ENCODE measurements around the gene PSAP. TPM values are rescaled to one million over a fixed set of nuclear protein-coding genes. Genes with fewer than 3 reads are reported as not detected.

PSAP gene
- polyA plus RNA-seq, 3 donors = 3,391 to 8,673 (median 7,346) TPM

DNA sequence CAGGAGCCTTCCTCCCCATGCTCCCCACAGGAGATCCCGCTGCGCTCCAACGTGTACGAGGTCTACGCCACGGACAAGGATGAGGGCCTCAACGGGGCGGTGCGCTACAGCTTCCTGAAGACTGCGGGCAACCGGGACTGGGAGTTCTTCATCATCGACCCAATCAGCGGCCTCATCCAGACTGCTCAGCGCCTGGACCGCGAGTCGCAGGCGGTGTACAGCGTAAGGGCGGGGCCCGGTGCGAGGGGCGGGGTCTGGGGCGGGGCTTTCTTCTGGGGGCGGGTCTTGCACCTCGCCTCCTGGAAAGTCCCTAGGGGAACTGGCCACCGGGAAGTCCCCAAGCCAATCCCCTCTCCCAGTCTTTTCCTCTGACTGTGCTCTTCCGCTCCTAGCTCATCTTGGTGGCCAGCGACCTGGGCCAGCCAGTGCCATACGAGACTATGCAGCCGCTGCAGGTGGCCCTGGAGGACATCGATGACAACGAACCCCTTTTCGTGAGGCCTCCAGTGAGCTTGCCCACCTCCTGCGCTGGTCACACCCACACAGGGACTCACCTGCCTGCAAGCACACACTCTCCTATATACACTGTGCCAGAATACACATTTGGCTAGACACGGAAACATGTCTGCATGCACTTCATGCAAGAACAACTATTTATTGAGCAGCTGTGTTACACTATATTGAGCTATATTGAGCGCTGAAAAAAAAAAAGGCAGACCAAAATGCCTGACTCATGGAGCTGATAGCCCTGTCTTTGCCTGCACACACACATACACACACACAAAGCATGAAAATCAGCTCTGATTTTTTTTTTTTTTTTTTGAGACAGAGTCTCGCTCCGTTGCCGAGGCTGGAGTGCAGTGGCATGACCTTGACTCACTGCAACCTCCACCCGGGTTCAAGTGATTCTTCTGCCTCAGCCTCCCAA, 45.0 kb downstream of the PSAP start:
- Mint-ChIP-seq H3K27me3 (ENCODE audit: low read depth in 3 of 3) (peaks cover 0 to 8% (median 0%) of the 10 kb centered on the region in 3 donors), H3K27ac (peak overlapping the region; percentile 70 to 92 (median 83)), H3K4me3 (peak overlapping the region; percentile 27 to 60), H3K36me3 (peaks cover 29 to 30% of the 10 kb centered on the region in 2 donors), H3K4me1 (peaks cover 73% of the 10 kb centered on the region), H3K9me3 (peaks cover 0 to 4% (median 0%) of the 10 kb centered on the region in 7 donors)
- H3K9ac ChIP-seq (ENCODE audit: insufficient read depth, low read length, poor library complexity, severe bottlenecking) = no peak overlapping the region
- H3K79me2 ChIP-seq (ENCODE audit: insufficient read depth, low read length) = no peaks in the 10 kb centered on the region
- peak overlapping the region; percentile 46 to 78 for H3K27ac ChIP-seq (ENCODE audit: low read depth in 1 of 2, low read length in 2 of 2)
- TF ChIP-seq, protein P1, sequence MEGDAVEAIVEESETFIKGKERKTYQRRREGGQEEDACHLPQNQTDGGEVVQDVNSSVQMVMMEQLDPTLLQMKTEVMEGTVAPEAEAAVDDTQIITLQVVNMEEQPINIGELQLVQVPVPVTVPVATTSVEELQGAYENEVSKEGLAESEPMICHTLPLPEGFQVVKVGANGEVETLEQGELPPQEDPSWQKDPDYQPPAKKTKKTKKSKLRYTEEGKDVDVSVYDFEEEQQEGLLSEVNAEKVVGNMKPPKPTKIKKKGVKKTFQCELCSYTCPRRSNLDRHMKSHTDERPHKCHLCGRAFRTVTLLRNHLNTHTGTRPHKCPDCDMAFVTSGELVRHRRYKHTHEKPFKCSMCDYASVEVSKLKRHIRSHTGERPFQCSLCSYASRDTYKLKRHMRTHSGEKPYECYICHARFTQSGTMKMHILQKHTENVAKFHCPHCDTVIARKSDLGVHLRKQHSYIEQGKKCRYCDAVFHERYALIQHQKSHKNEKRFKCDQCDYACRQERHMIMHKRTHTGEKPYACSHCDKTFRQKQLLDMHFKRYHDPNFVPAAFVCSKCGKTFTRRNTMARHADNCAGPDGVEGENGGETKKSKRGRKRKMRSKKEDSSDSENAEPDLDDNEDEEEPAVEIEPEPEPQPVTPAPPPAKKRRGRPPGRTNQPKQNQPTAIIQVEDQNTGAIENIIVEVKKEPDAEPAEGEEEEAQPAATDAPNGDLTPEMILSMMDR (IDR thresholded peaks at IDR 0.05) = no peak
- peak overlapping the region; percentile 49 for H3K4me2 ChIP-seq (replicated peaks; ENCODE audit: extremely low read depth, low read length, poor library complexity, severe bottlenecking)
- intact Hi-C loops (cut with micrococcal nuclease) = loop anchor here in 1 of 2 donors (5.0 kb wide), 1 partner anchor 34 kb away; the partner anchor contains the start of gene VSIR
- peak; percentile 67 to 85 (median 72) for DNase-seq
- 62% methylated on average over 30 of the region's 41 CpGs for WGBS (ENCODE audit: insufficient coverage)
- H3K9me3 ChIP-seq (replicated peaks in 1 of 2; ENCODE audit: control insufficient read depth in 1 of 2, insufficient read depth in 1 of 2, low read length in 2 of 2) = no peaks in the 10 kb centered on the region
- peaks cover 20% of the 10 kb centered on the region for H4K20me1 ChIP-seq (ENCODE audit: insufficient read depth, low read length)
- H3K4me3 ChIP-seq (replicated peaks in 1 of 3; ENCODE audit: low read depth in 2 of 3, low read length in 3 of 3) = peak overlapping the region in 1 of 3 experiments; percentile 47
- H3K27me3 ChIP-seq (ENCODE audit: control insufficient read depth in 2 of 2, insufficient read depth in 2 of 2, low read length in 2 of 2) = no peaks in the 10 kb centered on the region
- peaks cover 62 to 78% of the 10 kb centered on the region in 2 donors for H3K4me1 ChIP-seq (ENCODE audit: control insufficient read depth in 1 of 2, insufficient read depth in 2 of 2, low read length in 2 of 2)
- H2AFZ ChIP-seq (ENCODE audit: insufficient read depth, low read depth, low read length, poor library complexity, severe bottlenecking) = no peak overlapping the region
- peaks cover 8 to 16% of the 10 kb centered on the region in 2 donors for H3K36me3 ChIP-seq (replicated peaks in 1 of 2; ENCODE audit: control insufficient read depth in 1 of 2, insufficient read depth in 2 of 2, low read length in 2 of 2)

DNA sequence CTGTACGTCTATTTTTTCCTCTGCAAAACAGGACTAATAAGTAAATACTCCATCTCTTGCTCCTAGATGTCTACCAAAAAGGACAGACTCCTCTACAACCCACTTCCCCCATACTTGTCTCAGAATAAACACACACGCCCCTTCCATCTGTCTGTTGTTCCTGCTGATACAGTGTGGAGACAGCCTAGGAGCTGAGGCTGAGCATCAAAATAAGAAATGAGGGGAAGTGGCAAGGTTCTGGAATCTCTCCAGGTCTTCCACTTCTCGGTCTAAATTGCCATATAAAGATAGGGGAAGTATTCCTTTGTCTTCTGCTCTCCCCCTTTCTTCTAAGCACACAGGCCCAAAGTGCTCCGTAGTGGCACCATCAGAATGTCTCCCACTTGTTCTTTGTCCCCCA, 47.0 kb downstream of the PSAP start:
- H3K4me3 ChIP-seq (replicated peaks in 1 of 3; ENCODE audit: low read depth in 2 of 3, low read length in 3 of 3) = peak overlapping the region in 1 of 3 experiments; percentile 23
- peaks cover 6% of the 10 kb centered on the region for H4K20me1 ChIP-seq (ENCODE audit: insufficient read depth, low read length)
- peak overlapping the region in 1 of 2 donors; percentile 18 for H3K27ac ChIP-seq (ENCODE audit: low read depth in 1 of 2, low read length in 2 of 2)
- no peaks in the 10 kb centered on the region for H3K36me3 ChIP-seq (replicated peaks in 1 of 2; ENCODE audit: control insufficient read depth in 1 of 2, insufficient read depth in 2 of 2, low read length in 2 of 2)
- no peak overlapping the region for H3K9ac ChIP-seq (ENCODE audit: insufficient read depth, low read length, poor library complexity, severe bottlenecking)
- H3K9me3 ChIP-seq (replicated peaks in 1 of 2; ENCODE audit: control insufficient read depth in 1 of 2, insufficient read depth in 1 of 2, low read length in 2 of 2) = no peaks in the 10 kb centered on the region
- no peak overlapping the region for H2AFZ ChIP-seq (ENCODE audit: insufficient read depth, low read depth, low read length, poor library complexity, severe bottlenecking)
- H3K27me3 Mint-ChIP-seq (ENCODE audit: low read depth in 3 of 3) = peaks cover 0 to 9% (median 0%) of the 10 kb centered on the region in 3 donors
- intact Hi-C loops (cut with micrococcal nuclease) = no loop called here
- H3K4me1 ChIP-seq (ENCODE audit: control insufficient read depth in 1 of 2, insufficient read depth in 2 of 2, low read length in 2 of 2) = peaks cover 65 to 81% of the 10 kb centered on the region in 2 donors
- peaks cover 12 to 14% of the 10 kb centered on the region in 2 donors for H3K36me3 Mint-ChIP-seq
- DNase-seq = peak; percentile 49 to 79 (median 63)
- peak overlapping the region; percentile 41 to 86 (median 76) for H3K27ac Mint-ChIP-seq
- no peaks in the 10 kb centered on the region for H3K27me3 ChIP-seq (ENCODE audit: control insufficient read depth in 2 of 2, insufficient read depth in 2 of 2, low read length in 2 of 2)
- no peaks in the 10 kb centered on the region for H3K79me2 ChIP-seq (ENCODE audit: insufficient read depth, low read length)
- peak overlapping the region; percentile 28 to 72 for H3K4me3 Mint-ChIP-seq
- TF ChIP-seq, protein P1 (IDR thresholded peaks at IDR 0.05) = no peak
- H3K4me1 Mint-ChIP-seq = peaks cover 80% of the 10 kb centered on the region
- WGBS (ENCODE audit: insufficient coverage) = 17% methylated on average over 1 of the region's 4 CpGs
- H3K4me2 ChIP-seq (replicated peaks; ENCODE audit: extremely low read depth, low read length, poor library complexity, severe bottlenecking) = peak overlapping the region; percentile 35
- peaks cover 0 to 4% (median 0%) of the 10 kb centered on the region in 7 donors for H3K9me3 Mint-ChIP-seq
